GM15510 (cell line): ENCODE data around the gene GRHL1.

Experiments
- POLR2A ChIP-seq: IDR thresholded peaks from 3 replicates; pipeline ENCODE4 v1.6.1; 2011; ENCODE audit warnings: borderline replicate concordance; ENCODE audit not compliant: insufficient read length; ENCODE audit errors: extremely low read depth

The GRHL1 gene

DNA sequence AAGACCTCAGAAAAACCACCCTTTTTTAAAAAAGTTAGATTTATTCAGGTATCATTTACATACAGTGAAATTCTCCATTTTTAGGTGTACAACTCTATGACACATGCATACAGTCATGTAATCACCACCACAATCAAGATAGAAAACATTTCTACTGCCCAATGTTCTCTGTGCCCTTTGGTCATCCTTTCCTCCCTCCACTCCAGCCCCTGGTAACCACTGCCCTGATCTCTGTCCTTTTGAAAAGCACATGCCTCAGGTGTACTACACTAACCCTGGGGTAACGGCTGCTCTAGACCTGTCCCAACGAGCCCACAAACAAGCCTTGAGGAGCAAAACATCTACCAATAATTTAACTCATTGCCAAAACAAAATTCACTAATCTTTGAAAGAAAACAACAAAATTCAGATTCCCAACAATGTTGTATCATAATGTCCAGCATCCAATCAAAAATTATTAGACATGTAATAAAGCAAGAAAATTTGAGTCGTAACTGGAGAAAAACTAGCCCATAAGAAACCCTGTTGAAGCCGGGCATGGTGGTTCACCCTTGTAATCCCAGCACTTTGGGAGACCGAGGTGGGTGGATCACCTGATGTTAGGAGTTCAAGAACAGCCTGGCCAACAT, 65.9 kb downstream of the GRHL1 start:
- TF ChIP-seq POLR2A = no peak

- no peak for TF ChIP-seq POLR2A
These were observed 67.7 kb downstream of the GRHL1 start for GRCh38 chr2:10019174-10019573.

DNA sequence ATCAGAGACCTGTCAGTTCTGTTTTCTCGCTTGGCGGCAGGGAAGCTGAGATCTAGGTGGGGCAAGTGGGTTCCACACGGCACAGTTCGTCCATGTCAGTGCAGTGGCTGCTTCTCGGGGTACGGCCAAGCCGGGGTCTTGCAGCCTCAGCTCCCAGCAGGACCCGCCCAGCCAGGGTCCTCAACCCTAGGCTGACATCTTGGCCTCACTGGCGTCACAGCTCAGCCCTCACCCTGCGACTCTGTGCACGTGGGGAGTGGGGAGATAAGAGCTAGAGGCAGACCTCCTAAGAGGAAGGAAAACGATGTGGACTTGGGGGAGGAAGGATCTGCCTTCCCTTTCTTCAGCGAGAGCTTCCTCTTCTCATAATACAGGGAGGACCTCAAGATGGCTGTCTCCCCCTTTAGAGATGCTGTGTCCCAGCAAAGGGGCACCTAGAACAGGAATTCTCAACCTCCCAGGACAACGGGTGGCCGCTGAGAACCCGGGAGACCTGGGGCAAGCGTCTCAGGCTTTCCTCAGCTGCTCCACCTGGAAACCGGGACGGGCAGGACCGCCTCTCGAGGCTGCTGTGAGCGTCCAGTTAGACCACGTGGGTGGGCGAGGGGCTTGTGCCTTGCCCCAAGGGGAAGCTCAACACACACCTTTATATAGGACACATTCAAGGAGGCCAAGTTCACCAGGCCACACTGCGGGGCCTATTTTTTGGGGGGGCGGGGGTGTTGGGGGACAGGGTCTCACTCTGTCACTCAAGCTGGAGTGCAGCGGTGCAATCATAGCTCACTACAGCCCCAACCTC, 68.3 kb downstream of the GRHL1 start:
- TF ChIP-seq POLR2A = no peak

DNA sequence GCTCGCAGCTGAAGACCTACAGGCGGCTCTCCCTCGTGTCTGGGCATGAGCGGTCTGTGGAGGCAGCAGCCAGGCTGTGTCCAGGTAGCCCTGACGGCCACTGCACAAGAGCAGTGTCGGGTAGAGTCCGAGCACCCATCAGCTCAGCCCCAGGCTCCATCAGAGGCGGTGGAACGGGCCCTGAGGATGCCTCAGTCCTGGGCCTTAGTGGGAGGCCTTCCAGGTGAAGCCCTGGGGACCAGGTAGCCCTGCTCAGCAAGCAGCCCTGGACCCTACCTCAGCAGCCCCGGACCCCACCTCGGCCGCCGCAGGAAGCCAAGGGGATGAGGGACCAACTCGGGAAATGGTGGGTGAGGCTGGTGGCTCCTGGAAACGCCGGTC, 70.5 kb downstream of the GRHL1 start:
- no peak for TF ChIP-seq POLR2A

- no peak for TF ChIP-seq POLR2A
These were observed 71.0 kb downstream of the GRHL1 start for GRCh38 chr2:10022445-10022844.

GRCh38 chr2:10022966-10023662, 71.6 kb downstream of the GRHL1 start:
- TF ChIP-seq POLR2A = no peak

DNA sequence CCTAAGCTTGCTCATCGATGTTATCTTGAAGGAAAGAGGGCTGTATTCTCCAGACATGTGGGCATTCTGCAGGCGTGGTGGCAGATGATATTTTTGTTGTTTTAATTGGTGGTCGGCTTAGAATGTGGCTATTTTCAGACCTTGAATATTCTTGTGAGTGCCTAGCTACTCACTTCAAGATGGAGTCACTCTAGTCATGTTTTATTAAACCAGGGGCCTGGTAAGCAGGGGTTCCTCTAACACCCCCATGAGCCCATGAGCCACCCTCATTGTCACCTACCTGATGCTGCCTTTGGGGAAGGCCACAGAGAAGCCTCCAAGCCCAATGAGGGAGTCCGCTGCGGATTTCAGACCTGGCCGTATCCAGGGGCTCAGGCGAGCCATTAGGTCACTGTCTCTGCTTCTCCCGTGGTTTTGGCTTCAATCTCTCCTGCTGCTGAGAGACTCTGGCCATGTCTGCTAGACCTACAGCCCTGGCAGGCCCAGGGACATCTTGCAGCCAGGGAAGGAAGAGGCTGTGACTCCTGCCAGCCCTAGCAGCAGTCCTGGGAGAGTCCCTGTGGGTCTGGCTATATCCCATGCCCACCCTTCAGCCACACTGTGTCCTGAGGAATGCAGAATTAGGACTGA, 75.6 kb downstream of the GRHL1 start:
- TF ChIP-seq POLR2A = no peak

DNA sequence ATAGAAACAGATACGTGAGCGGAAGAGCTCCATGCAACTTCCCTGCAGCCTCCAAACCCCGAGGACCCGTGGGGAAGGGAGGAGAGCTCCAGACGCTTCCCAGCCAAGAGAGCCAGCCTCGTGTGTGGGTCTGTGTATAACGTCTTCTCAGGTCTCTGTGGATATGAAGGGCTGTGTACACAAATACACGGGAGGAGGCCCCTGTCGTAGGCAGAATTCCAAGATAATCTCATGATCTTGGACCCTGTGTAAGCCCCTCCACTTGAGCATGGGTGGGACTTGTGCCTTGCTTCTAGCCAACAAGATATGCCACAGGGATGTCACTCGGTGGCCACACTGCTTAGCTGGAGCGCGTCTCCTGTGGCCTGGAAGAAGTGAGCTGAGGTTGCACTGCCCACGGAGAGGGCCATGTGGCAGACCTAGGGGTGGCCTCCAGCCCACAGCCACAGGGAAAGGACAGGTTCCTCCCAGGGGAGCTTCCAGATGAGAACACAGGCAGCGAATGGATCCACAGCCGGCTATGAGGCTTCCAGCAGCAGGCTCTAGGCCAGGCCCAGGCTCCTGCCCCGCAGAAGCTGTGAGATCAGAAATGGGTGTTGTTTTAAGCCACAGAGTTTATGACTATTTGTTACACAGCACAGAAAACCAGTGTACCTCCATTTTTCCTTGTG, 76.3 kb downstream of the GRHL1 start:
- TF ChIP-seq POLR2A = no peak

DNA sequence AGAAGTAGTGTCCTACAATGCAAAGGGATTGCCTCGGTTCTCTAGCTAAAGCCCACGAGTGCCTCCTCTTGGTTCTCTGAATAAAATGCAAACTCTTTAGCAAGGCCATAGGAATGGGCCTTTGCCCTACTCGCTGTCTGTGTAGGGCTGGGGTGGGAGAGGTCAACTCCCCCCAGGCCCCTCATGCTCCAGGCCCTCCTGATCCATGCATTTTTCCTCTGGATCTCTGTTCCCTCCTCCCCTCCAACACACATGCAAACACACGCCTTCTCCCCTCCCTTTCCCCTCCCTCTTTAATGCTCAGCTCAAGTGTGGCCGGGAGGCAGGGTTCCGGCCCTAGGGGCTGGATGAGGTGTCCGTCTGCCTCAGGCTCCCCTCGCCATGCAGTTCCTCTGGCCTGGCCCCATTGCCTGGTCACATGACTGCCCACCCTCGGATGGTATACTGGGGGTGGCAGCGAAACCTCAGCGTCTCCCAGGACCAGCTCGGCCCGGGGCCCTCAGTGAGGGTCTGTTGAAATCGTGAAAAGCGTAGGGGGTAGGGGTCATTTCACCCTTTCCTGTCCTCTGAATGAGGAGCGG, 77.0 kb downstream of the GRHL1 start:
- no peak for TF ChIP-seq POLR2A

DNA sequence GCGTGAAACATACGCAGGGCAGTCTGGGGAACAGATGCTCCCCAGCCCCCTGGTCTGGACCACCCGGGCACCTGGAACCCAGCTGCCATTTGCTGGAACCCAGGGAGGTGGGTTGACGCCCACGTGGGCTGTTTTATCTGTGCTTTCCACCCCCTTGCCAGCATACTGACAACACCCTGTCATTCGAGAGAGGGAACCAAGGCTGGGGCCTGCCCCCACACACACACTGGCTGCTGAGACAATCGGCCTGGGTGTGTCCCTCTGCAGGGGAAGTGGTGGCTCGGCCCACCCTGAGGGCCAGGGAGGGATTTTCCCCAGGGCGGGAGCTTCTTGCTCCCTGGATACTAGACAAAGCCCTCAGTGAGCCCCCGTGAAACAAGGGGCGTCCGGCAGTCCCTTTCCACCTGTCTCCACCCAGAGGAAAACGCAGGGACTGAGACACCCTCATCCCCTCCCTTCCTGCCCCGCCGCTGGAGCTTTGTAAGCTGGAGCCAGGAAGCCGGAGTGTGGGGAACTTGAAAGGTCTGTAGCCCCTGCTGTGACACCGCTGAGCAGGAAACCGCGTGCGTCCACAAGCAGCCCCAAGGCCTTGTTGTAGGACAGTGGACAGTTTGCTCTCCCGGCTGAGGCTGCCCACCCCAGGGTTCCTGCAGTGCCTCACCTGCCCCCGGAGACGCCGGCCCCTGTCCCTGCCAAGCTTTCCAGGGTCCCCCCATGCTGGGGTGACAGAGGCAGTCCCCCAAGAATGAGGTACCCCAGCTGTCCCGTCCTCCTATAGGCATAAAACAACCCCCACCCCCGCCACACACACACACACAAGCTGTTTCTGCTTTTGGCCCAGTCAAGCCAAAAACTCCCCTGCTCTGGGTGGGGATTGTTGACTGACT, 77.7 kb downstream of the GRHL1 start:
- TF ChIP-seq POLR2A = no peak

DNA sequence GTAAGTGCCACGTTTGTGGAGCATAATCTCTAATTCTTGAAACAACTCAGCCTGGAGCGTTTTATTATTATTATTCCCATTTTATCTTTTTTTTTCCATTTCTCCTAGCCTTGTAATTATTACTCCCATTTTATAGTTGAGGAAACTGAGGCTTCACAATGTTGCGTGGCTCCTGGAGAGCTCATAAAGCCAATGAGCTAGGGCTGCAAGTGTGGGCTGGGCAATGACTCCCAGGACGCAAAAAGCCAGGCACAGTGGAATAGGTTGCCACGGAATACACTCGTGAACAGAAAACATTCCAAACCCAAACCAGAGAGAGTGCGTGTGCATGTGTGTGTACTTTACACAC, 78.4 kb downstream of the GRHL1 start:
- TF ChIP-seq POLR2A = no peak

DNA sequence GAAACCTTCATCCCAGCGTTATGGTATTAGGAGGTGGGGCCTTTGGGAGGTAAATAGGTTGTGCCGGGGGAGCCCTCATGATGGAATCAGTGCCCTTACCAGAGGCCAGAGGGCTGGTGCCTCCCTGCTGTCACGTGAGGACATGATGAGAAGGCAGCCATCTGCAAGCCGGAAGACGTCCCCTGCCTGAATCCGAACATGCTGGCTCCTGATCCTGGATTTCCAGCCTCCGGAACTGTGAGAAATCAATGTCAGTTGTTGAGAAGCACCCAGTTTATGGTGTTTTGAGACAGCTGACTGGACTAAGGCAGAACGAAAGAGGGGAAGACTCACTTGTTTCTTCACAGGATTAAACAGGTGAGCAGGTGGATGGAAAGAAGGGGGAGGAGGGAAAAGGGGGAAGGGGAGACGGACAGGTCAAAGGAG, 78.8 kb downstream of the GRHL1 start:
- TF ChIP-seq POLR2A = no peak
